Effector memory CD4-positive, alpha-beta T cell (primary cell): ENCODE results near the gene RNF157.

Source experiments
- DNase-seq, 3 donors: peaks; one replicate each; pipeline ENCODE4 v3.0.0-alpha.2; 2020
- H3K27ac ChIP-seq: 2 replicates; pipeline ENCODE4 v1.7.0; 2013; ENCODE audit warnings: mild to moderate bottlenecking, low read length, moderate library complexity; ENCODE audit not compliant: insufficient read depth, poor library complexity, severe bottlenecking
- H3K27me3 ChIP-seq: replicated peaks from 2 replicates; pipeline ENCODE4 v1.7.0; 2013; ENCODE audit warnings: mild to moderate bottlenecking, low read length; ENCODE audit not compliant: insufficient read depth, control insufficient read depth, poor library complexity, severe bottlenecking
- H3K36me3 ChIP-seq: 2 replicates; pipeline ENCODE4 v1.7.0; 2013; ENCODE audit warnings: mild to moderate bottlenecking, low read length, moderate library complexity; ENCODE audit not compliant: control insufficient read depth, insufficient read depth
- H3K4me1 ChIP-seq: 2 replicates; pipeline ENCODE4 v1.7.0; 2013; ENCODE audit warnings: low read length, mild to moderate bottlenecking; ENCODE audit not compliant: control insufficient read depth, insufficient read depth, poor library complexity, severe bottlenecking
- H3K4me3 ChIP-seq: 2 replicates; pipeline ENCODE4 v1.7.0; 2013; ENCODE audit warnings: low read length, low read depth, mild to moderate bottlenecking; ENCODE audit not compliant: insufficient read depth, poor library complexity, severe bottlenecking
- H3K9me3 ChIP-seq: 2 replicates; pipeline ENCODE4 v1.7.0; 2013; ENCODE audit warnings: mild to moderate bottlenecking, low read length, moderate library complexity; ENCODE audit not compliant: control insufficient read depth
- total RNA-seq, 3 donors: gene quantifications; one replicate each; lab custom pipeline; 2026; lab: John Stamatoyannopoulos, UW

RNF157 gene
- total RNA-seq: 47.7 to 75.0 (median 65.4) reads per million in 3 donors

- H3K27ac ChIP-seq: peak within 1 kb of the TSS; percentile 61
- peaks cover 38% of the 10 kb centered on the region for H3K4me1 ChIP-seq
These were observed at the start of gene RNF157 for GRCh38 chr17:76240461-76241203. RNF157 (minus strand) TSS chr17:76240493; CDS start chr17:76240240, 253 bp downstream.

GRCh38 chr17:76281573-76282371 is 41.5 kb upstream of the RNF157 start:
- Histone ChIP-seq H3K4me1 (peaks cover 4% of the 10 kb centered on the region), H3K27ac (no peak overlapping the region), H3K36me3 (no peaks in the 10 kb centered on the region), H3K4me3 (no peak overlapping the region), H3K27me3 (no peaks in the 10 kb centered on the region), H3K9me3 (no peaks in the 10 kb centered on the region)
- no peak for DNase-seq

More at GRCh38 chr17:76240461-76241203, at the start of gene RNF157:
- Histone ChIP-seq H3K4me3 (peak within 1 kb of the TSS; percentile 86), H3K27me3 (no peaks in the 10 kb centered on the region), H3K9me3 (no peaks in the 10 kb centered on the region), H3K36me3 (no peaks in the 10 kb centered on the region)
- DNase-seq: peak; percentile 59 to 71 (median 61)

GRCh38 chr17:76280650-76281049 is 40.4 kb upstream of the RNF157 start:
- Histone ChIP-seq H3K4me1 (peaks cover 4% of the 10 kb centered on the region), H3K9me3 (no peaks in the 10 kb centered on the region), H3K4me3 (no peak overlapping the region), H3K27me3 (no peaks in the 10 kb centered on the region), H3K27ac (no peak overlapping the region), H3K36me3 (no peaks in the 10 kb centered on the region)
- no peak for DNase-seq

- H3K36me3 ChIP-seq: no peaks in the 10 kb centered on the region
- no peaks in the 10 kb centered on the region for H3K27me3 ChIP-seq
- peaks cover 4% of the 10 kb centered on the region for H3K4me1 ChIP-seq
- DNase-seq: no peak
- no peak overlapping the region for H3K4me3 ChIP-seq
- H3K27ac ChIP-seq: no peak overlapping the region
- H3K9me3 ChIP-seq: no peaks in the 10 kb centered on the region
These were observed 39.5 kb upstream of the RNF157 start for GRCh38 chr17:76279742-76280287.

GRCh38 chr17:76278952-76279741 is 38.9 kb upstream of the RNF157 start:
- no peaks in the 10 kb centered on the region for H3K27me3 ChIP-seq
- no peak overlapping the region for H3K4me3 ChIP-seq
- H3K9me3 ChIP-seq: no peaks in the 10 kb centered on the region
- H3K36me3 ChIP-seq: no peaks in the 10 kb centered on the region
- H3K4me1 ChIP-seq: peaks cover 8% of the 10 kb centered on the region
- no peak overlapping the region for H3K27ac ChIP-seq
- peak; percentile 64 to 81 (median 73) for DNase-seq

- no peak overlapping the region for H3K27ac ChIP-seq
- no peak overlapping the region for H3K4me3 ChIP-seq
- H3K9me3 ChIP-seq: no peaks in the 10 kb centered on the region
- no peaks in the 10 kb centered on the region for H3K27me3 ChIP-seq
- no peak for DNase-seq
- peaks cover 16% of the 10 kb centered on the region for H3K4me1 ChIP-seq
- H3K36me3 ChIP-seq: no peaks in the 10 kb centered on the region
These were observed 38.1 kb upstream of the RNF157 start for GRCh38 chr17:76278268-76278908.

GRCh38 chr17:76277300-76278267 is 37.3 kb upstream of the RNF157 start:
- Histone ChIP-seq H3K4me1 (peaks cover 24% of the 10 kb centered on the region), H3K36me3 (no peaks in the 10 kb centered on the region), H3K9me3 (no peaks in the 10 kb centered on the region), H3K27ac (no peak overlapping the region), H3K4me3 (no peak overlapping the region), H3K27me3 (no peaks in the 10 kb centered on the region)
- no peak for DNase-seq

GRCh38 chr17:76276461-76277299 is 36.4 kb upstream of the RNF157 start:
- no peak overlapping the region for H3K4me3 ChIP-seq
- H3K9me3 ChIP-seq: no peaks in the 10 kb centered on the region
- no peaks in the 10 kb centered on the region for H3K36me3 ChIP-seq
- H3K27ac ChIP-seq: no peak overlapping the region
- DNase-seq: no peak
- peaks cover 32% of the 10 kb centered on the region for H3K4me1 ChIP-seq
- no peaks in the 10 kb centered on the region for H3K27me3 ChIP-seq
